HG03060 (cell line): ENCODE results near the gene NEK6.
"Not testable (repeated sequence)": the region's sequence is repeated elsewhere in the genome, so short reads cannot be mapped to it uniquely, and the experiment has no call there.

Experiments
- ATAC-seq: cut with Tn5 transposase; IDR thresholded peaks from one replicate; pipeline ENCODE4 v1.9.1; 2021; ENCODE audit warnings: low read depth, moderate number of reproducible peaks; ENCODE audit not compliant: unreplicated experiment

The NEK6 gene

GRCh38 chr9:124225945-124226344 lies 31.8 kb upstream of the NEK6 start:
- no peak for ATAC-seq

DNA sequence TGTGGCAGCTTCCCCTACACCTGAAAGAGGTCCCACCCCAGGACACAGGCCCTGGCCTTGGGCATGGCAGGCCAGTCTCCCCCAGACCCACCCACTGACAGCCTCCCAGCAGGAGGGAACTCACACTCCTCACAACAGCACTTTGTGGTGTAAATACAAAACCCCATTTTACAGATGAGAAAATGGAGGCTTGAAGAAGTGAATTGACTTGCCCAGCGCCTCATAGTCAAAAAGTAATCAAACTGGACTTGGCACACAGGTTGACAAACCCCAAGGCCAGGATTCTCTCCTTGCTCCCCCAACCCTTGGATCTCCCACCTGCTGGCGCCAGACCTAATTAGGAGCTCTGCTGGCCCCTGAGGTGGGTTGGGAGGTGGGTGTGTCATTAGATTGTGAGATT lies 29.2 kb upstream of the NEK6 start:
- ATAC-seq = no peak

- no peak for ATAC-seq
Observed at GRCh38 chr9:124231095-124231737, 26.5 kb upstream of the NEK6 start.

DNA sequence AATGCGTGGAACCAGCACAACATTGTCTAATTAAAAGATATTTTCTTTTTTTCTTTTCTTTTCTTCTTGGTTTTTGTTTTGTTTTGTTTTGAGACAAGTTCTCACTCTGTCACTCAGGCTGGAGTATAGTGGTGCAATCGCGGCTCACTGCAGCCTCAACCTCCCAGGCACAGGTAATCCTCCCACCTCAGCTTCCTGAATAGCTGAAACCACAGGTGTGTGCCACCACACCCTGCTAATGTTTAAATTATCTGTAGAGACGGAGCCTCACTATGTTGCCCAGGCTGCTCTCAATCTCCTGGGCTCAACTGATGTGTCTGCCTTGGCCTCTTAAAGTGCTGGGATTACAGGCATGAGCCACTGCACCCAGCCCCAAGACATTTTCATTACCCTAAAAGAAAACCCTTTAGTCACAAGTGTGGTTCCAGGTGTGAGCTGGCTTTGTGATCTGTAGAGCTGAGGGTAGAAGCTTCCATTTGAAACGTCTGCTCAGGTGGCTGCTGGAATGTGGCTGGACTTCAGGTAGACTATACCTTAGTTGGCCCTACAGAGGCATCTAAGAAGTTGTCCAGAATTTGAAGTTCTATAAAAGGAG lies 19.1 kb upstream of the NEK6 start:
- ATAC-seq = no peak

- peak; percentile 53 for ATAC-seq
Observed at GRCh38 chr9:124239249-124240073, 18.3 kb upstream of the NEK6 start.

DNA sequence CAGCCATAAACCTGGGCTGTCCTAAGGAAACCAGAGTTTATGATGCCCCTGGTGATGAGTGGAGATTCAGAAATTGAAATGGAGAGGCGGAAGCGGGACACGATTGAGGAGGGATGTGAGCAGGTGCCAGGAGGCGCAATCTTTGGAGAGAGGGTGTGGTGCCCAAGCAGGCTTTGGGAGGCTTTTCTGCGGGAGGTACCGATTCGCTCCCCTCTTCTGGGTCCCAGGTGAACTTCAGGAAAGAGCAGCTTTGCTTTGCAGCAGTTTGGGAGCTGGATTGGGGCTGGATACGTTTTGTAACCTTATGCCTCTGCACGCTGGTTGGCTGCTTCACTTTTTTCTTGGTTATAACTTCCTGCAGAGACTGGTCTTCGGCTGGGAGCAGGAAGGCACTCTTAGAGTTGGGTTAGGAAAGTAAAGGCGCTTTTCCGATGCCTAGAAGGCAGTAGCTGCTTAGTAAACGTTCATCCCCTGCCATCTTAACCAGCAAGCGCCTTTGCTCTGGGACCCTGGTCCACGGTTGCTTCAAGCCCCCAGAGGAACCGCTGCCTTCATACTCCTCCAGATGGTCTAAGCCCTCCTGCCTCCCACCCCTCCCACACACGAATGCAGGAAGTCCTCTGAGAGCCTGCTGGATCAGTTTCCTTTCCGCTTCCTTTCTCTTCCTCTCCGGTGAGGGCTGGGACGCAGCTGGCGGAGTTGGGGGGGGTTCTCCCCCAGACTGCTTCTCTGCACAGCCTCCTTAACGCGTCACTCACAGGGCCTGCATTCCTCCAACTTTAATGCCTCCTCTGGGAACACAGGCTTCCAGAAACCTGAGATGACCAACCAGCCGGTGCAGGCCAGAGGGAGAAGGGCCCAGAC lies 15.2 kb upstream of the NEK6 start:
- no peak for ATAC-seq

- ATAC-seq = not testable (repeated sequence)
Observed at GRCh38 chr9:124247393-124247792, 10.4 kb upstream of the NEK6 start.

- no peak for ATAC-seq
Observed at GRCh38 chr9:124248066-124248465, 9.7 kb upstream of the NEK6 start.

DNA sequence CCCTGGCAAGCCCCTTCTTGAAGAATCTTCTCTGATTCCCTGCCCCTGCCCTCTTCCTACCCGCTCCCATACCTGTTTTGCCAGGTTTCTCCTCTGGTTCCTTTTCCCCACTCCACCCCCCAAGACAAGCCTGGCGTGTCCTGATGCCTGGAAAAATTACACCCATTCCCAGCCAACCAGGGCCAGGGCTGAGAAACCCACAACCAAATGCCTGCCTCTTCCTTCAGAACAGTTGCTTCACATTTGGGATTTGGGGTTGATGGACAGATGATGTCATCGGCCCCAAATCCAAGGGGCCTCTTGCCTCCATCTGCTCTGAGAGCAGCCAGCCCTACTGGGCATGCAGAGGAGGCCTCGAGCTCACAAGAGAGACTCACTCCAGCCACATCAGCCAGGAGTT lies 8.8 kb upstream of the NEK6 start:
- ATAC-seq = no peak

DNA sequence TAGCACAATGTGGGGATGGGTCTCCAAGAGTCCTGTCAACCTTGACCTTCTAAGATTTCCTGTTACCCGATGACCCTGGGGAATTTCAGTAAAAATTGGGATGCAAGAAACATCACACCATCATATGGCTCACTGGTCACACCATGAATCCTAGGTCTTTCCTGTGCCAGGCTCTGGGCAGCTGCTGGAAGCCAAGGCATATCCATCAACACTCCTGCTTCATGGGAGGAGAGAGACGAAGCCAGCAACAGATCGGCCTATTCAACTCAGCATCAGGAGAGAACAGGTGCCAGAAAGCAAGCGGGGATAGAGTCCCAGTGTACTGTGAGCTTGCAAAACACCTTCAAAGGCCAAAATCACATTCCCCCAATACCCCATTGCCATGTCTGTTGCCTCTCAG lies 6.5 kb upstream of the NEK6 start:
- no peak for ATAC-seq

GRCh38 chr9:124251605-124252378 lies 6.0 kb upstream of the NEK6 start:
- no peak for ATAC-seq

- ATAC-seq = not testable (repeated sequence)
Observed at GRCh38 chr9:124252878-124253277, 4.9 kb upstream of the NEK6 start.

- peak; percentile 56 for ATAC-seq
Observed at GRCh38 chr9:124254261-124254682, 3.5 kb upstream of the NEK6 start.

DNA sequence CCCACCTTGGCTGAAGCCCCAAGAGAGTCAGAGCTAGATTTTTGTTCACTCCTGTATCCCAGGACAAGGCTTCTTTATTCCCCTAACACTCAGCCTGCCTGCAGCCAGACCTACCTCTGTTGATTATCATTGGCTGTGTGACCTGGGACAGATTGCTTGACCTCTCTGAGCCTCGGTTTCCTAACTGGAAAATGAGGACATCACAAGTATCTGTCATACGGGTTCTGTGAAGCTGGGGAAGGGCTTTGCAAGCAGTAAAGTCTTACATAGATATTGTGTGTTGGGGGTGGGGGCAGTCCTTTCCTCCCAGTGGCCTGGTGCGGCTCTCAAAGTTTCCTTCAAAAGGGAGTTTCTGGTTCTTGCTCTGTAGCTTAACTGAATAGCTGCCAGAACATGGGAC lies 2.5 kb upstream of the NEK6 start:
- ATAC-seq = no peak

DNA sequence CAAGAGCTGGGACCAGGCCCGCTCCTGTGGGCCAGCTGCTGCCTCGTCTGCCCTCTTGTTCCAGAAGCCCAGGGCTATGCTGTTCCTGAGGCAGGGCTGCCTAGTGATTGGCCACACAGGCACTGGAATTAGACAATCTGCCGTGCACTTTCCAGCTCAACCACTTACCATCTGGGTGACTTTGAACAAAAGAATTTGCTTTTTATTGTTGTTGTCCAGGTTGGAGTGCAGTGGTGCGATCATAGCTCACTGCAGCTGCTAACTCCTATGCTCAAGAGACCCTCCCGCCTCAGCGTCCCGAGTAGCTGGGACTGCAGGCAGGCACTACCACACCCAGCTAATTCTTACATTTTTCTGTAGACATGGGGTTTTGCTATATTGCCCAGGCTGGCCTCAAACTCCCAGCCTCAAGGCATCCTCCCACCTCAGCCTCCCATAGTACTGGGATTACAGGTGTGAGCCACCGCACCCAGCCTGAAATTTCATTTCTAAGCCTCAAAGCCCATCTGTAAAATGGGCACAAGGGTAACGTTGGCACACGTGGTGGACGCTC lies 1.2 kb upstream of the NEK6 start:
- no peak for ATAC-seq

DNA sequence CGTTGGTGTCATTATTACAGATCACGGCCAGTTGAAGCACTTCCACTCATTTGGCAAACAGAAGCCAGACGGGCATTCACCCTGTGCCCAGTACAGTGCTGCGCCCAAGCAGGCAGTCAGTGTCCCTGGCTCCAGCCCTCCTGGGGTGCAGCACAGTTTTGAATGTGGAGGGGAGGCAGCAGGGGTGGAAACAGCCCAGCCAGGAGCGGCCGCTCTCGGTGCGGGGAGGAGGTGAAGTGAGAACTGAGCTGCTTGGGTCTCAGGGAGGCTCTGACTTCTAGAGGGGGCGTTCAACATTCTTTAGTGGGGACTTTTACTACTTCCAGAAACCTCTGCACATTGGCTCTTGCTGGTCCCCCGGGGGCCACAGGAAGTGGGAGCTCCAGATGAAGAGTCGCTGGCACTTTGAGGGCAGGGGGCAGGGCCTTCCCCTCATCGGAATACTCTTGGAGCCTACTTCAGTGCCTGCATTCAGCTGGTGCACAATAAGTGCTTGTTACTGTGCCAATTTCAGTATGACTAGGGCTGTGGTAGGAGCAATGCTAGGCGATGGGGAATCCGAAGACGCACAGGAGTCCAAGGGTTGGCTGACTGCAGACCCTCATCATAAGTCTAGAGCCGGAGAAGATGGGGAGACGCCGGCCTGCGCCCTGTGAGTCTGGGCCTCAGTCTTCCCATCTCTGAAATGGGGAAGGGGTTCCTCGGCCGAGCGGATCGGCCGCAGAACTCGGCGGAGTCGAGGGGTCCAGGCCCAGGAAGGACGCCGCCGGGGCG lies 492 bp upstream of the NEK6 start:
- ATAC-seq = no peak

GRCh38 chr9:124258607-124259157 lies 933 bp downstream of the NEK6 start:
- ATAC-seq = no peak

- ATAC-seq = no peak
Observed at GRCh38 chr9:124259158-124259808, 1.5 kb downstream of the NEK6 start.
